Stimulated activated CD8-positive, alpha-beta memory T cell treated with anti-CD3 and anti-CD28 coated beads, Interleukin-12 subunit alpha, Interleukin-12 subunit beta, amount 100 ng/mL, for 1 hour (primary cell): Measurements from ENCODE around the gene STARD10.

Experiments used
- DNase-seq: peaks from one replicate; pipeline ENCODE4 v3.0.0-alpha.2; 2020; ENCODE audit warnings: low read depth

The STARD10 gene

GRCh38 chr11:72724851-72725723 is 68.8 kb downstream of the STARD10 start:
- peak; percentile 74 for DNase-seq

DNA sequence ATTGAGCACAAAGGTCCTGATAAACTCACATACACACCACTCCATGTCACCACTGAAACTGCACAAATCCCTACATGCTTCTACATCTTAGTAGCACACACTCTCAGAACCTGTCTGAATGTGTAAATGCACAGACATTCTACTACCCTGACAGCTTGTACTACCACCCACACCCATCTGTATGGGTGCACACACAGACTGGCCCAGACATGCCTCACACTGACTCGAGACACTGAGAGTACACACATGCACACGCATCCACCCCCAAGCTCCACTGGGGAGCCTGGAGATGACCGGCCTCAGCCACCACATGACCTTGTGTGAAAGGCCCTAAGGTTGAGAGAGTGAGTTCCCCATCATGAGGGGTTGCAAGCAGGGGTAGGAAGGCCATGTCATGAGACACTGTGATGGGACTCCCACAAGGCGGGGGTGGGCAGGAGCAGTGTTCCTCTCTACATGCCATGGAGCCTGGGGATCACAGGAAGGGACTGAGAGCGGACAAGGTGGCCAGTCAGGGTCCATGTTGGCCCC is 69.8 kb downstream of the STARD10 start:
- no peak for DNase-seq

- DNase-seq, result no peak
These were observed 70.3 kb downstream of the STARD10 start for GRCh38 chr11:72723508-72723907.

GRCh38 chr11:72722050-72722748 is 71.6 kb downstream of the STARD10 start:
- DNase-seq, result peak; percentile 70

DNA sequence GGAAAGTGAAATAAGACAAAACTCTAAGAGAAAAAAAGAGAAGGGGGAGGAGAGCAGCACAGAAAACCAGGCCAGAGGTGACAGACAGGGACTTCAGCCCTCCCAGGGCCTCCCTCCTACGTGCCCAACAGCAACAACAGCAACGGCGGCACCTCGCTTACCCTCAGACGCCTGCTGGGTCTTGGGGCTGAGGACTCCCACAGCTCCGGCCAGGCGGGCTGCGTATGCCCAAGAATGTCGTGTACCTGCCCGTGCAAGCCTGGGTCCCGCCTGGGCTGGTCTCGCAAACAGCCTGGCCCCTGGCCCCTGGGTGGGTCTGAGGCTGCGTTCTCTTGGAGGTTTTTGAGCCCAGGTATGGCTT is 72.2 kb downstream of the STARD10 start:
- DNase-seq, result peak; percentile 25

GRCh38 chr11:72721276-72721675 is 72.6 kb downstream of the STARD10 start:
- DNase-seq, result no peak

- no peak for DNase-seq
These were observed 73.1 kb downstream of the STARD10 start for GRCh38 chr11:72720784-72721183.

DNA sequence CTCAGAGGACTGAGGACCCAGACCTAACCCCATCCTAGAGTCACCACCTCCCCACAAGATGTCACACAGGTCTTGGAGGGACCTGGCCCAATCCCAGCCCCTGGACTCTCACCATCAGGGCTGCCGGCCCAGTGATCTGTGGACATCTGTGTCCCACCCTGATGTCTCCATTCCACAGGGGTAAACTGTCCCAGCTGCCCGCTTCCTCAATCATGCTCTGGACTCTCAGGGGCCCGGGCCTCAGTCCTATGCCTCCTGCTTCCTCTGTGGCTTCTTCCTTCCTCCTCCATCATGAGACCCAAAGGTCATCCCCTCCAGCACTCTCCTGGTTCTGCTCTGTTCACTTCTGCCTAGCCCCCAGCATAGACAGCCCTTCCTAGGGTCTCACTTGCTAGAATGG is 73.8 kb downstream of the STARD10 start:
- DNase-seq, result no peak

GRCh38 chr11:72719551-72719950 is 74.3 kb downstream of the STARD10 start:
- DNase-seq, result no peak

DNA sequence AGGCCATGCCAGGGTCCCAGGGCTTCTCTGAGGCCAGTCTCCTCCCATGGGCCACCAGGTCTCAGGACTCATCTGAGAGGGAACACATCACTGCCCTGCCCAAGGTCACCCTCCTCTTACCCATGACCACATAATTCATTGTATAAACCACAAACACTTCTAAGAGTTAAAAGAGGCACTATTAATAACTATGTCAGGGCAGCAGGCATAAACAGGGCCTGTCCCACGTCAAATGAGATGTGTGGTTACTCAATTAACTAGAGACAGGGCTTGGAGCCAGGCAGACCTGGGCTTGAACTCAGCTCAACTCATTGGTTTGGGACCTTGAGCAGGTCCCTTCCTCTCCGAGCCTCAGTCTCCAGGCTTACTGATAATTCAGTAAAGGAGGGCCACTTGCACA is 74.7 kb downstream of the STARD10 start:
- no peak for DNase-seq

- DNase-seq, result no peak
These were observed 75.7 kb downstream of the STARD10 start for GRCh38 chr11:72718101-72718501.

DNA sequence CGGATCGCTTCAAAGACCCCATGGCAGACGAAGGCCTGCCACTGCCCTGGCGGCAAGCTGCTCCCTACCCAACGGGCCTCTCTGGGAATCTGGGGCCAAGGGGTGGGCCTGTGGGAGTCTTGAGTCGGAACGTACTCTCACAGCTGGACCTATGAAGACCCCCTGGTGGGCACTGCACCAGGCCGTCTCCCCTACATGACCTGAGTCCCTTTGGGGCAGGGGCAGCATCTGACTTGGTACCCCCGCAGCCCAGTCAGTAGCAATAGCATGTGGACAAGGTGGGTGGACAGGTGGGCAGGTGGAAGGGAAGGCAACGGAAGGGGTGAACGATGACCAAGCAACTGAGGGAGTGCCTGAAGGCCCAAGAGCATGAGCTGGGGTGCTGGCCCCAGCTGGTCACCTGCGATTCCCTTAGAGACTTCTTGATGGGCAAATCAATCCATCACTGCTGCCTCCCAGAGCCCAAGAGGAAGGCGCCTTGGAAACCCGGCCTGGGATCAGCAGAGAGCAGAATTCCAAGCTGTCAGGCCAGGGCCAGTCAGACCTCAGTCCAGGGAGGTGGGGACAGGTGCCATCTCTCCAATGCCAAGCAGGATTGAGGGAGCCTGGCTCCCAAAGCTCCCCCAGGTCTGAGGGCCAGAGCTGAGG is 76.9 kb downstream of the STARD10 start:
- DNase-seq, result no peak

- DNase-seq, result no peak
These were observed 77.6 kb downstream of the STARD10 start for GRCh38 chr11:72716290-72716689.

- DNase-seq, result no peak
These were observed 81.0 kb downstream of the STARD10 start for GRCh38 chr11:72712841-72713240.

- DNase-seq, result no peak
These were observed 81.6 kb downstream of the STARD10 start for GRCh38 chr11:72712168-72712751.

DNA sequence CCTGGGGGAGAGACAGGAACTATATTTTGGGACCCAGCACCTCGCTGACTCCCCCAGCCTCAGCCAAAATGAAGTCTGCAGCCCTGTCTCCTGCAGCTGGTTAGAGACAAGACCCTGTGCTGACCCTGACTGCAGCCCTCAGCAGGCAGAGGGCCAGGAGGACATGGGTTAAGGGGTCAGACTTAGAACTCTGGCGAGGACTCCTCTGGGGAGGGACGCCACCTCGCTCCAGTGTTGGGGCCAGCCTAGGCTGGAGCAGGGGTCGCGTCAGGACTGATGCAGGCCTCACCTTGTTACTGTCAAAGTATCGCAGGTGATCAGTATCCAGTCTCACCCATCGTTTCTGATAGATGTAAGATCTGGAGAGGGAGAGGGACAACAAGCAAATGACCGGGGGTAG is 82.7 kb downstream of the STARD10 start:
- no peak for DNase-seq

DNA sequence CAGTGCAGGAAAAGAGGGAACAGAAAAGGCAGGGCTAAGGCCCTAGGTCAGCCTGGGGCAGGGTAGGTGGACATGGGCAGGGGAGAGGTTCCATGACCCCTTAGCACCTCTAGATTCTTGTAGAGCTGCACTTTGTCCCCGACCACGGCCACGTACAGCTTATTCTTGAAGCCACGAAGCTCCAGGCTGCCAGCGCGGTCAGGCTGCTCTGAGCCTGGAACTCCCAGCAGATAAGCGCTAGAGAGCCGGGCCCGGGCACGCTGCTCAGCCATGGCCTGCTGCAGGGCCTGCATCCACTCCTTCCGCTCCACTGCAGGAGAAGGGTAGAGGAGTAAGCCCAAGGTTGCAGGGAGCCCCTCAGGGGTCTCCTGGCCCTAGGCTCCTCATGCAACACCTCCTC is 83.6 kb downstream of the STARD10 start:
- no peak for DNase-seq

DNA sequence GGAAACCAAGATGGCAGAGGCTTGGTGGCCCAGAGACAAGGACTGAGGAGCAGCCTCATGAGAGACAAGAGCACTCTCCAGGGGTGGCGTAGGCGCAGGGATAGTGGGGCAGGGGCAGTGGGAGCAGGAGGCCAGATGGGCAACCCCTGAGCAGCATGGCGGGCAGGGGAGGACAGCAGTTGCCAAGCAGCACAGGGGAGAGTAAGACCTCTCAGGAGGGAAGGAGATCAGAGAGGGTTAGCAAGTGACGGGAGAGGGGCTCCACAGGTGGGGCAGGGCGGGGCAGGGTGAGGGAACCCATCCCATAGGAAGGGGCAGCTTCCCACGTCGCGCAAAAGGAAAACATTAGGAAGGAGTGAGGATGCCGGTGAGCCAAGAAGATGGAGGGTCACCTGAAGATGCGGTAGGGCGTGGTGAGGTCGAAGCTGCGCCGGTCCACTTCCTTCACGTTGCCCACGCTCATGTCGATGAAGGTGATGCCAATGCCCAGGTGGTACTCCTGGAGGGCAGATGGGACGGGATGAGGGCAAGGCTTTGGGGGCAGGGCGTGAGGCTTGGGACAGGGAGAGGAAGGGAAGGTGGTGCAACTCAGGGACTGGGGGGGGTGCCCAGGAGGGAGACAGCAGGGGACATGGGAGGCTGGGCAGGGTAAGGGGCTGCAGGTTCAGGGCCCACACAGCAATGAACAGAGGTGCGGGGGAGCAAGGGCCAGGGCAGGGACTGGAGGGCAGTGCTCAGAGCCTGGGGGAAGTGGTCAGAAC is 84.2 kb downstream of the STARD10 start:
- no peak for DNase-seq

DNA sequence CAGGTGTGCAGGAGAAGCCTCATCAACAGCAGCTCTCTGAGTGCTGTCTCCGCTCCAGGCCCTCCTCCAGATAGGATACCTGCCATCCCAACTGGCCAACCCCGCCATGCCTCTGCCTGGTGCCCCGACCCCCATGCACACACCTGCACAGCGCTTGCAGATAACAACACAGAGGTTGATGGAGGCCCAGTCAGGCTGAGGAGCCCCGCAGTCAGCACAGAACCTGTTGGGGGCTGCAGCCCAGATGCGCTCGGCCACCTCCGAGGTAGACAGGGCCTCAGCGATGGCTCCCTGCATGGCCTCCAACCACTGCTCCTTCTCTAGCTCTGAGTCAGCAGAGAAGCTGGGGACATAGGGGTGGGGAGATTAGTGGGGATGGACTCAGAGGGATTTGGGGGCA is 86.8 kb downstream of the STARD10 start:
- no peak for DNase-seq

- DNase-seq, result no peak
These were observed 87.3 kb downstream of the STARD10 start for GRCh38 chr11:72706579-72706978.
